HG02973 (cell line): ENCODE measurements around the gene CD247.
"Not testable (repeated sequence)": the region's sequence is repeated elsewhere in the genome, so short reads cannot be mapped to it uniquely, and the experiment has no call there.

ENCODE experiments used
- ATAC-seq: cut with Tn5 transposase; IDR thresholded peaks from one replicate; pipeline ENCODE4 v1.9.1; 2021; ENCODE audit warnings: moderate library complexity; ENCODE audit not compliant: unreplicated experiment

The CD247 gene

DNA sequence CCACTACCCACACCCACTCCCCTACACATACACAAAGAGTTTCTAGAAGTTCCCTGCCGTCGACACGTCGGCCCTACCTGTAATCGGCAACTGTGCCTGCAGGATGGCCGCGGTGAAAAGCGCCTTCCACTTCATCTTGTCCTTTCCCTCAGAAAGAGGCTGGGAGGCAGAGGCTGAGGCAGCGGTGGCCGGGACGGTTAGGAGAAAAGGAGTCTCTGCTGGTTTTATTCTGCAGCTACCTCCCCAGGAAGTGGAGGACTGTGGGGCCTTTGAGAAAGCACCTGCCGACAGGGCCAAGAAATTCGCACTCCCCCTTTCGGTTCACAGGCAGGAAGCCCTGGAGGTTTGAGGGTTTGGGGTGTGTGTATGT is at the start of gene CD247:
CD247 (minus strand) TSS at position 199 of the 370 bp plus-strand sequence; CDS start at position 135, 64 bp downstream.
- ATAC-seq: no peak

DNA sequence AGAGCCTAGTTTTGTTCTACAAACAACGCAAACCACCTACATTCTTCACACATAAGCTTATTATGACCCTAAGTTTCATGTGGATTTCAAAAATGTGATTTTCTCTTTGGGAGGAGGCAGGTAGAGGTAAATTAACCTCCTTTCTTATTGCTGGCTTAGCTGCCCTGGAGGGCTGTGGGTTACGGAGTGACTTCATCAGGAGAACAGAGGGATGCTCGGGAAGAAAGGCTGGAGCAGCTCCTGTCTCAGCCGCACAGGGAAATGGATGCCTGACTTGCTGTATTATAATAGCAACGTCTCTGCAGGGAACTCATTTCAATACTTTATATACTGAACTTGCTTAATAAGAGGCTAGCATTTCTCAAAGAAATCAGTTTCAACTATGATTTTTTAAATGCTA is 49.3 kb upstream of the CD247 start:
- ATAC-seq: no peak

DNA sequence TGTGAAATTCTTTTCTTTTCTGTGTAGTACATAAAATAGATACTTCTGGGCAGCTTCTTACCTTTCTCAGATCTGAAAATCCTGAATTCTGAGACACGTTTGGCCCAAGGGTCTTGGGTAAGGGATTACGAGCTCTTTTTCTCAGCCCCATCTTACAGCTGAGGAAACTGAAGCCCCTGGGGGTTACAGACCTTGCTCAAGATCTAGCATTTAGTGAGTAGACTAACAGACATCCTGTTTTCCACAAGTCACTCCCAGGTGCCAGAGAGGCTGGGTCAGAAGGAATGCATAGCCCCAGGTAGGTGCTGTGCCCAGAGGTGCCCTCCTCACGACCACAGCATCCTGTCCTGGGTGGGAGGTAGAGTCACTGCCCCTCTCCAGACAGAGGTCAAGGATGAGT is 48.4 kb upstream of the CD247 start:
- no peak for ATAC-seq

DNA sequence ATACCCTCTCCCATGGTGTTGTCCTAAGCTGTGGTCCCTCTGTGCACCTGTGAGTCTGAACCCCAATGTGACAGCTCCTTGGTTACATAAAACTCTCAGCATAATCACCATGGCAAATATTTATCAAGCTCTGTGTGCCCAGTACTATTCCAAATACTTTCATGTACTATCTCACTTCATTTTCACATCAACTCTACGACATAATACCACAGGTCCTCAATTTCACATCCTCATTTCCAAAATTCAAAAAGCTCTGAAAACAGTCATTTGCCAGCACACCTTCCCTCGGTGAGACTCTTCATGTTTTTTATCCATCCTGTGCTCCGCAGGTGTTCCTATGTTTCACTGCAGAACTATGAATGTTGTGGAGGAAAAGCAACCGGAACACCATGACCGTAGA is 47.6 kb upstream of the CD247 start:
- ATAC-seq: peak; percentile 48

DNA sequence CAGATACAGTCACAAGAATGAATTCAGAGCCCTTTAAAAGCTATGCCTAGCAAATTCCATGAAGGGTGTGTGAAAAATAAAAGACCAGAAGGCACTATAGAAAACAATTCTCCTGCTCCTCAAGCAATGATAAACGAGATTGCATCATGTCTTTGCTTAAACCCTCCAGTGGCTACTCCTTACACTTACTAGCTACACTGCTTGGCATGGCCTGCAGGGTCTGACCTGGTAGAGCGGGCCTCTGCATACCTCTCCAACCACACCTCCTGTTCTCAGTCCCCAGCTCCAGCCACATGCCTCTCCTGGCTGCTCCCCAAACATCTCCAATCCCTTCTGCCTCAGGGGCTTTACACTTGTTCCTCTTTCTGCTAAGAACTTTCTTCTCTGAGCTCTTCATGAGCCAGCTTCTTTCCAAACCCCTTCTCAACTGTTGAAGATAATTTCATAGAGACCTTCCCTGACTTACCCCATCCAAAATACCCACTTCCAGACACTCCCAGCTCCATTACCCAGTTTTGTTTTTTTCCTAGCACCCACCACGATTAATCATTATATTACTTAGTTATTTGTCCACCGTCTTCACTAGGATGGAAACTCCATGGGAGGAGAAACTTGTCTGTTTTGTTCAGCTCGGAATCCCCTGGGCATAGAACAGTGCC is 46.4 kb upstream of the CD247 start:
- no peak for ATAC-seq

DNA sequence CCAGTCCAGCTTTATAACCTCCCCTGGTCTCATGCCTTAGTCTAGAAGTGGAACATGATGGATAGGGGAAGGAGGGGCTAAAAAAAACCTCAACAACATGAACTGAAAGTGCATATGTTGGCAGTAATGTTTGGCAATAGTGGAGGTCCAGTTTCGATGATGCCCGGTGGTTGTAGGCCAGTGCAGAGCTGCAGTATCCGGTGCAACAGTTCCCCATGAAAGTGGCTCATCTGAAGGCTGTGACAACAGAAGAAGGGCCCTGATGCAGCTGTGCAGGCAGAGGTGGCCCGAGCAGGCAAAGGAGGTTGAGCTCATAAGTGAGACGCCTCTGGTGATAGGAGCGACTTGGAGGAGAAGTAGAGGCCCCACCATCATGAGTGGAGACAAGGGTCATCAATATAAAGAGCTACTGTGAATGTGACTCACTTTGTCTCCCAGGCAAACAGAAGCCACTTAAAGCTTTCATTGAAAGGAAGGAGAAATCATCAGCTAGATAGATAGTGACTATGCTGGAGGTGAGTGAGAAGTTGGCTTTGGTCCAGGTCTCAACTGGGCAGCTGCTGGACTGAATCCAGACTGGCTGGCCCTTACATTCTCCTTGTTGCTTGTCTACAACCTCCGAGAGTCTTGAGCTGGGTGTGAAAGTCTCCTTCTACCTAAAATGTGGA is 45.4 kb upstream of the CD247 start:
- ATAC-seq: no peak

DNA sequence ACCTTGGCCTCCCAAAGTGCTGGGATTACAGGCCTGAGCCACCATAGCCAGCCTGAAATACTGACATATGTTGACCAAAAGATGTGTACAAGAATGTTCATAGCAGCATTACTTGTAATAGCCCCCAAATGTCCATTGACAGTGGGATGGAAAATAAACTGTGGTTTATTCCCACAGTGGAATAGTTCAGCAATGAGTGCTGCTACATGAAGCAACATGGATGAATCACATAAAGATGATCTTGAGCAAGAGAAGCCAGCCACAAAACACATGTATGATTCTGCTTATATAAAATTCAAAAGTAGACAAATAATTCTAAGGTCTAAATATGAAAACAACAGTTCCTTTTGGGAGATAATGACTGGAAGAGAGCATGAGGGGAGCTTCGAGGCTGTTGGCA is 44.4 kb upstream of the CD247 start:
- no peak for ATAC-seq

DNA sequence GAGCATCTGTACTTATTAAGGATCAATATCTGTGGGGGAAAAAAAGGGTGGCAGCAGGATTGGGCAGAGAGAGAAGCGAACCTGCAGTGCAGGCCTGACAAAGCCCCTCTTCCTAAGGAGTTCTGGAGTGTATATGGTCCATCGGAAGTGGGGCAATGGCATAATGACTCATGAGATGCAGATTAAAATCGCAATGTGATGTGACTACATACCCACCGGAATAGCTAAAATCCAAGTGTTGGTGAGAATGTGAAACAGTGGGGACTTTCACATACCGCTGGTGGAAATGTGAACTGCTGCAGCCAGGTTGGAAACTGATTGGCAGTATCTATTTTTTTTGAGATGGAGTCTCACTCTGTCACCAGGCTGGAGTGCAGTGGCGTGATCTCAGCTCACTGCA is 43.4 kb upstream of the CD247 start:
- no peak for ATAC-seq

DNA sequence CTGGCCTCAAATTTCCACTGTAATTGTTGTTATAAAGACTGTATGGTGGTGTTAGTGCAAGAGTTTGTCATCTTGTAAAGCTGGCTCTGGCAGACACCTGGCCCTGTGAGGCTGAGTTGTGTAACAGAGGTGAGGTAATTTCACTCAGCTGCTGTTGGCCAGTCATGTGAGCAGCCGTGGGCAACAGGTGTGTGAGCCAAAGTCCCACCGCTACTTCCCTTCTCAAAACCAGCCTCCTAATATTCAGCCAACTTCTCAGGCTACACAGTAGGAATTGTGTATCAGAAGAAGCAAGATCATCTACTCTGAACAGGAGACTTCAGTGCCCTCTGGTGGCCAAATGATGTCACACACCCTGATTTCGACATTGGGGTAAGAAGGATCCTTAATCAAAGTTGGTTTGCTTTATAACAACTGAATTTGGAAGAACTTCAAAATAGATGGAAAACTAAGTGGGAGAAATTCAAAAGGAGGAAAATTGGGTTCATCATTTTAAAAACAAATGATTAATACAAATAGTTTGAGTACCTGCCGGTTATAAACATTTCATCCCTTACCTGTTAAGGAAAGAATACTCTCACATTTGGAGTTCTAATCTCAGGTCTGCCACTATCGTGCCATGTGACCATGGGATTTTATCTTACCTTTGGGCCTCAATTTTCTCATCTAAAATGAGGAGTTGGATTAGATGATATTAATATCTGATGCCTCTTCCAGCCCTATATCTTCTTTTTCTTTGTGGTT is 37.8 kb upstream of the CD247 start:
- ATAC-seq: no peak

DNA sequence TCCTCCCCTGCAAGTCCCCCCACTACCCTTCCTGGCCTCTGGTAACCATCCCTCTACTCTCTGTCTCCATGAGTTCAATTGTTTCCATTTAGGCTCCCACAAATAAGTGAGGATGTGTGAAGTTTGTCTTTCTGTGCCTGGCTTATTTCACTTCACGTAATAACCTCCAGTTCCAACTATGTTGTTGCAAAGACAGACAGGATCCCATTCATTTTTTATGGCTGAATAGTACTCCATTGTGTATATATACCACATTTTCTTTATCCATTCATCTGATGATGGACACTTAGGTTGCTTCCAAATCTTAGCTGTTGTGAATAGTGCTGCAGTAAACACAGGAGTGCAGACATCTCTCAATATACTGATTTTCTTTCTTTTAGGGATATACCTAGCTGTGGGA is 36.7 kb upstream of the CD247 start:
- not testable (repeated sequence) for ATAC-seq

DNA sequence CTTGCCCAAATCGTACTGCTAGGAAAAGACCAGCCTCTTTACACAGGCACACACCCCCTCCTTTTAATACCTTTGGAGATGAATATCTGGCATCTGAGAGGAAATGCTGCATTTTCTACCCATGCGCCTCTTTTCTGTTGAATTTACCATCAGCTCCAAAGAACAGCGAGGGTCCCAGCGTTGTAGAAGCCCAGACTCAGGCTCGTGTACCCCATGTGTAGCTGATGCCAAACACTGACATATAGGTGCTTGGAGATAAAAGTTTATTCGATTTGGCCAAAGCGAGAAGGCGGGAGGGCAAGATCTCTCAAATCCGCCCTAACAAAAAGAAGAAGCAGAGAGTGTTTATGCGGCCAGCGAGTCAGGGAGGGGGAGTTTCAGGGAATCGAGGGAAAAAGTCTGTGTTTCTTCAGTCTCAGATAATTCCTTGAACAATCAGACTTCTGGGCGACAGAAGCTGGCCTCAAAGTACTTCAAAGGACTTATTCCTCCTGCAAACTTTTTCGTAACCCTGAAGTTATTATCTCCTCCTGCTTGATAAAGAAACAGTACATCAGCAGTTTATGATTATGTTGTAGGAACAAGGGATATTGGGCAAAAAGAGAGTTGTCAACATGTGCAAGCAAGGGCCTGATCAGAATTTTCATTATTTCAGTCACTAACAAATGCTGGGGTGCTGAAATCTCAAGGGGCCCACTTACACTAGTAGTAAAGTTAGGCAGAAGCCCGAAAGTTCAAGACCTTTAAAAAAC is 35.9 kb upstream of the CD247 start:
- peak; percentile 2 for ATAC-seq

DNA sequence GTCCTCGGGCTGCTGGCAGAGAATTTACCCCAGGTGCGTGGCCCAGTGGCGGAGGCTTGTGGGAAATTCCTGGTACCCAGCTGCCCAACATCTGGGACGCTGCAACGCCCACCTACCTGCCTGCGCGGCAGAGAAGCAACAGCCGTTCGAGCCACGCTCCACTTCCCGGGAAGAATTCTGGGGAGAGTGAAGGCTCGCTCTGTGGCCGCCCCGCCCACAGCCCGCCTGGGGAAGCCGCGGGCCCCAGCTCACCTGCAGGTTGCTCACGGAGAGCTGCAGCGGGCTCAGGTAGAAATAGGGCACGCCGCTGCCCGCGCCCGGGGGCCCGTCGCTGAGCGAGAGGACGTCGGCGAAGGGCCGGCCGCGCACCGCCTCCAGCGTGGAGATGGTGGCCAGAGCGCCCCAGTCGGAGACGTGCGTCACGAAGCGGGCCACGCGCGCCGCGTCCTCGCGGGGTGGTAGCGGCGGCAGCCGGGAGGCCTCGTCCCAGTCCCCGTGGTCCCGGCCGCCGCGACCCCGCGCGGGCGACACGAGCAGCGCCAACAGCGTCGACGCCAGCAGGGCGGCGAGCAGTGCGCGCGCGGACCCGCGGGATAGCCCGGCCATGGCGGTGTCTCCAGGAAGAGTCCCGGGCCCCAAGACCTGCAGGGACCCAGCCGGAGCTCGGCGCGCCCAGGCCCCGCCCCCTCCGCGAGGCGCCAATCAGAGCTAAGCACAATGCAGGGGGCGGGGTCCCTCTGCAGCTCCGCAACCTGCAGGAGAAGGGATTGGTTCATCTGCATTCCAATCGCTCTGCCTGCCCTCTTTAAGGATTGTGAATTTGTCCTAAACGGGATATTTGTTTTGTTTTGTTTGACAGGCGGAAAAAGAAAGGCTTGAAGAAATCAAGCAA is 35.1 kb upstream of the CD247 start, which contains the start of gene CREG1:
CREG1 (minus strand) TSS at position 627 of the 892 bp plus-strand sequence.
- ATAC-seq: peak; percentile 97

DNA sequence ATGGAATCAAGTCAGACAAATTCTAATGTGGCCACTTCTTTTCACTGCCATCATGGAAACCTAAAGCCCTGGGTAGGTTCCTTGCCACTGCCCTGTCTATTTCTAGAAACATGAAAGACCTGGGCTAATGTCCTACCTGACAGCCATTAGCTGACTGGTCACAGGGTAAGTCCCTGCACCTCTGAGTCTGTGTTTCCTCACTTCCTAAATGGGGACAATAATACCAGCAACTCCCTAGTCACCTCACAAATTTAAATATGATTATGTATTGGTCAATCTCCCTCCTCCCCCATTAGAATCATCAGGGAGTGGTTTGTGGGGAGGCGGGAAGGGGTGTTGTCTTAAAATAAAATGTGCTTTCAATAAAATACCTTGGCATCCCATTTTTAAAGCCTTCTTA is 33.0 kb upstream of the CD247 start:
- ATAC-seq: no peak

DNA sequence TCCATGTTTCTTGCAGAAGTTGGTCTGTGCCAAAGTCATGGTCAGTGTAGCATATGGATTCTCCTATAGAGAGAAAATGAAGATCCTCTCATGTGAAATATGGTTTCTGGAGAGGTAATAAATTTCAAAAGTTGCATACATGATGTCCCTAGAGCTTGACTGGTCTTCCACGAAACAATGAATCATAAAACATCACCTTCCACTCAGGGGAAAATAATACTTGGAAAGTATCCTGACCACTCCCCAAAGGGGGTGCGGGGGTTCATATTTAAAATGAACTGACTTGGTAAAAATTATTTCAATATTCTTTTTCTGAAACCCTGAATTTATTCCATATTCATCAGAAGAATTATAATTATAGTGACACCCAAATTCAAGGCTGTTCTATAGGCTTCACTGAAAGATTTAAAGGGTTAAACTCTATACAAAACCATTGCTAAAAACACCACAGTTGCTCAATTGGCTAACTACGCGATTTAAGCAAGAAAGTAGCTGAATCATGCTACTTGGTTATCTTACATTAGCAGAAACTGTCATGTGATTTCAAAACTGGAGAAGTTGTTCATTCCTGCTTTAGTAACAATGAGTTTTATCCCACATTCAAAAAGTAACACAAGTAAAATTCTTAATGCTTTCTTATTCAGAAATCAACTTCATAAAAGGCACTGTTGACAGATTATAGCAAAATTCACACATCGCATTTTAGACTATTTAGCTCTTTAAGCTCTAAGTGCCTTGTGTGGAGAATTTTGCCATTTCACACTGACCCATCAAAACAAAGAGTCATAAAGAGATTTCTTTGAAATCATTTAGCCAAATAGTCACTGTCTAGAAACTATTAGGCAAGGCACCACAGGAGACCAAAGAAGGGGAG is 30.0 kb upstream of the CD247 start:
- ATAC-seq: no peak

DNA sequence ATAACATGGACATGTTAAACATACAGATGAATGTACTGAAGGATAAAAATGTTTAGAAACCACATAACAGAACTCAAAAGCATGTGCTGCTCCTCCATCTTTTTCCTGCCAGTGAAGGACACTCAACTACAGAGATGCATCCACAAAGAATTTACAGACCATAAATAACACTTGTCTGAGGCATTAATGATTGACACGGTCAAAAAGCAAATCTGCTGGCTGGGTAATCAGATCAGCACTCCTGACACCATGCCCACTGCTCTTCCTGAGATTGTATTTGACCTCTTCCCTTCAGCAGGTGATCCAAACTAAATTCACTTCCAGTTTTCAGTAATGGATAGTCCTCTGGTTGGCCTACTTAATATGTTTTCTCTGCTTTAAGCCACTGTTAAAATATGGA is 28.6 kb upstream of the CD247 start:
- ATAC-seq: no peak

DNA sequence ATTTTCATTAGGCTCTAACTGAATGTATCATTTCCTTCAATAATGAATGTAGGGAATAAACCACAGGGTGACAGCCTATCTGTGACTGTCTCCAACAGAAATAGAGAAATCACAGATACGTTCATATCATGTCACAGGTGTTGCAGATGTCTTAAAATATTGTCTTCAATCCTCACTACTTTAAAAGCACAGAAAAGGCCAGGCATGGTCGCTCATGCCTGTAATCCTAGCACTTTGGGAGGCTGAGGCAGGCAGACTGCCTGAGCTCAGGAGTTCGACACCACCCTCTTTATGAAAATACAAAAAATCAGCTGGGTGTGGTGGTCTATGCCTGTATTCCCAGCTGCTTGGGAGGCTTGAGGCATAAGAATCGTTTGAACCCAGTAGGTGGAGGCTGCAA is 27.0 kb upstream of the CD247 start:
- no peak for ATAC-seq

DNA sequence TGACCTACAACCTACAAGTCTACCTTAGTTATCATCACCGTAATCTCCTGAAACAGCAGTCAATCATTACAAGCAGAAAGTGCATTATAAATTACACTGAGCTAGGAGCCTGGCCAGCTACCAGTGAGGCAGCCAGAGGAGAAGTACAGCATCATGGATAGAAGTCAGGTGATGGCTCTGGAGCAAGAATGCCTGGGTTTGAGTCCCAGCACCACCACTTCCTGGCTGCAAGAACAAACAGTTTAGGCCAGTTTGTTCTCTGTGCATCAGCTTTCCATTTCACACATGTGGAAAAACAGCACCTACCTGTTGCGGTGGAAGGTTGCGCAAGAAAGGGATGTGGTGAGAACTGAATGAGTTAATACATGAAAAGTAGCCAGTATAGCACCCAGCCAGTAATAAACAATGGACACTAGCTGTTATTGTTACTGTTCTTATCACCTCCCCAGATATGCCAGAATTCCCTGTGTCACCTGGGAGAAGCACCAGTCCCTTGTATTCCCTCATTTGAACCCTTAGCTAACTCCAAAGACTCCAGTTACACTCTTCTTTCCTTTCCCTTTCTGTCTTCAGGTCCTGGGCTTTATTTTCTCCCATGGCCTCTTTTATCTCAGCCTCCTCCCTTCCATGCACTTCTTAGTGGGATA is 26.2 kb upstream of the CD247 start:
- peak; percentile 44 for ATAC-seq

DNA sequence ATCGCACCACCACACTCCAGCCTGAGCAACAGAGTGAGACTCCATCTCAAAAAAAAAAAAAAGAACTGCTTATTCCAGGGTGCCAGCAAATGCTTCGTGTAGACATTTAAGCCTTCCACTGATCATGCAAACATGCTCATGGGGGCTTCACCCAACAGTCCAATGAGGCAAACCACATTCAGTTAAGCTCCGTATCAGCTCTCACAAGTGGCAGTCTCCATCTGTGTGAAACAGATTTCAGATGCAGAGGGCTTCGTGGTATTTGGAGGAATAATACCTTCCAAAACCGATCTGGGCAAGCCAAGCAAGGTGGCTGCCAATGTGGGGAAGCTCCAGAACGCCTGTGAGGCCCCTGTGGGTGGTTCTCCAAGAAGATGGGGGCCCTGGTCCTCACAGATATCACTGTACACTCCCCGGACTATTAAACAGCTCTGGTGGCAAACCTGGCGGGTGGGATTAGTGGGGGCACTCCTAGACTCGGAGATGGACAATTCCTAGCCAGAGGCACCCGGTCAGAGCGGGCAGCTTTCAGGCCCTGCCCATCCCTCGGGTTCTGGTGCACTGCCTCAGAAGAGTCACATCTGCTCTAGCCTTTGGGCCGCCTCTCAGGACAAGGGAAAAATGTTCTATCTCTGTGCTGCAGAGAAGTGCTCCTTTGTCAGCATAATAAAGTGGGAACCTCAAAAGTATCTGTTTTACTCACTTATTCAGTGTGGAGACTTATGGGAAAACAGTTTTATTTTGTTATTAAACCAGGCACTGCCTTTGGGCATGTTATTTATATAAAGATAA is 25.1 kb upstream of the CD247 start:
- ATAC-seq: no peak
